ENCODE results near the gene FAM156A.

GRCh38 chrX:52990848-52991247, 32.5 kb upstream of the FAM156A start:
- TF ChIP-seq, protein P1, sequence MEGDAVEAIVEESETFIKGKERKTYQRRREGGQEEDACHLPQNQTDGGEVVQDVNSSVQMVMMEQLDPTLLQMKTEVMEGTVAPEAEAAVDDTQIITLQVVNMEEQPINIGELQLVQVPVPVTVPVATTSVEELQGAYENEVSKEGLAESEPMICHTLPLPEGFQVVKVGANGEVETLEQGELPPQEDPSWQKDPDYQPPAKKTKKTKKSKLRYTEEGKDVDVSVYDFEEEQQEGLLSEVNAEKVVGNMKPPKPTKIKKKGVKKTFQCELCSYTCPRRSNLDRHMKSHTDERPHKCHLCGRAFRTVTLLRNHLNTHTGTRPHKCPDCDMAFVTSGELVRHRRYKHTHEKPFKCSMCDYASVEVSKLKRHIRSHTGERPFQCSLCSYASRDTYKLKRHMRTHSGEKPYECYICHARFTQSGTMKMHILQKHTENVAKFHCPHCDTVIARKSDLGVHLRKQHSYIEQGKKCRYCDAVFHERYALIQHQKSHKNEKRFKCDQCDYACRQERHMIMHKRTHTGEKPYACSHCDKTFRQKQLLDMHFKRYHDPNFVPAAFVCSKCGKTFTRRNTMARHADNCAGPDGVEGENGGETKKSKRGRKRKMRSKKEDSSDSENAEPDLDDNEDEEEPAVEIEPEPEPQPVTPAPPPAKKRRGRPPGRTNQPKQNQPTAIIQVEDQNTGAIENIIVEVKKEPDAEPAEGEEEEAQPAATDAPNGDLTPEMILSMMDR (IDR thresholded peaks at IDR 0.05; ENCODE audit: borderline replicate concordance, extremely low read depth, low read length, poor library complexity, severe bottlenecking): no peak
- no peak for TF ChIP-seq EZH2 (IDR thresholded peaks at IDR 0.05; ENCODE audit: borderline replicate concordance, low read depth, low read length, severe bottlenecking)
